ENCODE results near the gene RAB34. TPM values are rescaled to one million over a fixed set of nuclear protein-coding genes. Genes with fewer than 3 reads are reported as not detected.
"Not testable (repeated sequence)": the region's sequence is repeated elsewhere in the genome, so short reads cannot be mapped to it uniquely, and the experiment has no call there.

The RAB34 gene
- total and polyA plus RNA-seq, 7 donors: 7.8 to 21.0 (median 9.1) TPM

- intact Hi-C loops (cut with DNase I): no loop called here
- Histone ChIP-seq H3K4me3 (no peak overlapping the region), H3K27ac (no peak overlapping the region), H3K27me3 (ENCODE audit: insufficient read depth in 3 of 3, low read length in 2 of 3) (no peaks in the 10 kb centered on the region), H3K9me3 (no peaks in the 10 kb centered on the region), H3K36me3 (ENCODE audit: insufficient read depth in 1 of 2, low read depth in 1 of 2) (no peaks in the 10 kb centered on the region), H3K4me1 (peaks cover 5% of the 10 kb centered on the region)
- WGBS, 3 donors: 84 to 91% (median 89%) methylated on average over 22 of the region's 22 CpGs
- no peak for TF ChIP-seq CTCF (IDR thresholded peaks at IDR 0.05)
- DNase-seq (peak in 1 of 2 donors; percentile 36), ATAC-seq (no peak)
Measured at GRCh38 chr17:28737770-28738679, 20.4 kb upstream of the RAB34 start.

GRCh38 chr17:28737316-28737715, 19.6 kb upstream of the RAB34 start:
- ATAC-seq: no peak
- Histone ChIP-seq H3K27me3 (ENCODE audit: insufficient read depth in 3 of 3, low read length in 2 of 3) (no peaks in the 10 kb centered on the region), H3K4me1 (no peaks in the 10 kb centered on the region), H3K27ac (no peak overlapping the region), H3K4me3 (no peak overlapping the region), H3K9me3 (no peaks in the 10 kb centered on the region), H3K36me3 (ENCODE audit: insufficient read depth in 1 of 2, low read depth in 1 of 2) (no peaks in the 10 kb centered on the region)
- WGBS, 3 donors: 92 to 96% (median 92%) methylated on average over 12 of the region's 12 CpGs
- TF ChIP-seq CTCF (IDR thresholded peaks at IDR 0.05): no peak
- DNase-seq: no peak
- intact Hi-C loops (cut with DNase I): no loop called here

- H3K36me3 ChIP-seq (ENCODE audit: insufficient read depth in 1 of 2, low read depth in 1 of 2); H3K4me3 ChIP-seq; H3K9me3 ChIP-seq; H3K27me3 ChIP-seq (ENCODE audit: insufficient read depth in 3 of 3, low read length in 2 of 3); H3K27ac ChIP-seq; ATAC-seq; H3K4me1 ChIP-seq; intact Hi-C loops (cut with DNase I); DNase-seq: not testable (repeated sequence)
- WGBS, 3 donors: 95 to 98% (median 96%) methylated on average over 3 to 5 of the region's 8 CpGs
Measured at GRCh38 chr17:28735913-28736769, 18.5 kb upstream of the RAB34 start.

GRCh38 chr17:28735242-28735722, 17.6 kb upstream of the RAB34 start:
- H3K27ac ChIP-seq: no peak overlapping the region
- no peak overlapping the region for H3K4me3 ChIP-seq
- ATAC-seq (peak; percentile 75 to 93 (median 90)), DNase-seq (no peak)
- no peaks in the 10 kb centered on the region for H3K36me3 ChIP-seq (ENCODE audit: insufficient read depth in 1 of 2, low read depth in 1 of 2)
- TF ChIP-seq CTCF (IDR thresholded peaks at IDR 0.05): no peak
- H3K9me3 ChIP-seq: no peaks in the 10 kb centered on the region
- intact Hi-C loops (cut with DNase I): no loop called here
- 40 to 60% (median 46%) methylated on average over 5 of the region's 5 CpGs for WGBS, 3 donors
- H3K27me3 ChIP-seq (ENCODE audit: insufficient read depth in 3 of 3, low read length in 2 of 3): no peaks in the 10 kb centered on the region
- H3K4me1 ChIP-seq: no peaks in the 10 kb centered on the region

Measured in psoas muscle (tissue), 8 donors.